AML-193 (cell line): Measurements from ENCODE around the gene ABLIM2.

ENCODE experiments used
- DNase-seq, 2 experiments: peaks; one replicate each; lab custom pipeline; 2025; lab: John Stamatoyannopoulos, UW

Gene ABLIM2

DNA sequence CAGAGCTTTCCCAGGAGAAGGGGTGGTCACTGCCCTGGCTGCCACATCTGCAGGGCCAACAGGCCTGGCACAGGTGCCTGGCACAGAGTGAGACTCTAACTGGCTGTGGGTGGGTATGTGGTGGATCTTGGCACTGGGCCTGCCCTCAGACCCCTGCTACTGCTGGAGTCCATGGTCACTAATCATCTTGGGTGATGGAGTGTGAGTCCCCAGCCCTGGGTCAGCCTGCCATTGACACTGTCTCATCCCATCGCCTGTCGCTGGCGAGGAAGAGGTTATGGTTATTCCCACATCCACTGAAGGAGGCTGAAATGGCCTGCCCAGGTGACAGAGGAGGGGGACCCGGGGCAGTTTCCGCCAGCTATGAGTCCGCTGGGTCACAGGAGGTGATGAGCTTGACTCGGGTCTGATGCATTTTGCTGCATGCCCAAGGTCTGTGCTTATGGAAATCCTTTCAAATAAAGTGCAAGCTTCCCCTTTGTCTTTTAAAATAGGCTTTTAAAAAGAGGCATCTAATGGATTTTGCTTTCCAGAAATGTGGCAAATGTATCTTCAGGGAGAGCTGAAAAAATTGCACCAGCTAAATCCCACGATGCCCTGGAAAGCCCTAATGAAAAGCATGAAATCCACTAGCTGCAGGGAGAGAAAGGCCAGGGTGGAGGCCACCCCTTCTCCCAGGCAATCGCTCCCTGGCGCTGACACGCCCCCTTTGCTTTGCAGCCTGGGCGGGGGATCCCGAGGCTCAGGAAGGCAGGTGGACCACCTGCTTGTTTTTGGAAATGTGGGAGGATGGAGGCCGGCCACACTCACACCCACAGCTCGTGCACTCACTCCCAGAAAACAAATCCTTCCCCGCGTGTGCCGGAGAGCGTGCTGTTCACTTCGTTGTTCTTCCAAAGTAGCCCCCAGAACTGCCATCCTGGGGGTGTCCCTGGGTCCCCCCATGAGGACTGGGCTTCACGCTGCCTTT is 54.9 kb downstream of the ABLIM2 start:
- DNase-seq = no peak

GRCh38 chr4:8102831-8103230 is 55.8 kb downstream of the ABLIM2 start:
- no peak for DNase-seq

DNA sequence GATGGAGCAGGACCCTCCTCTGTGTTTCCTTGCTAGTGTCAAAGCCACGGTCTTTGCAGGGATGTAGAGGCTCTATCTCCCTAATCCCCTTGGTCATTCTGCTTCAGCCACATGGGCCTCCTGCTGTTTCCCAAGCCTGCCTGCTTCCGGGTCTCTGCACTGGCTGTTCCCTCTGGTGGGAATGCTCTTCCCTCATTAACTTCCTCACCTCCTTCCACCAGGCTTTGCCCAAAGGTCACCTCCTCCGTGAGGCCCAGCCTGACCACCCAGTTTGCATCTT is 56.6 kb downstream of the ABLIM2 start:
- DNase-seq = no peak

DNA sequence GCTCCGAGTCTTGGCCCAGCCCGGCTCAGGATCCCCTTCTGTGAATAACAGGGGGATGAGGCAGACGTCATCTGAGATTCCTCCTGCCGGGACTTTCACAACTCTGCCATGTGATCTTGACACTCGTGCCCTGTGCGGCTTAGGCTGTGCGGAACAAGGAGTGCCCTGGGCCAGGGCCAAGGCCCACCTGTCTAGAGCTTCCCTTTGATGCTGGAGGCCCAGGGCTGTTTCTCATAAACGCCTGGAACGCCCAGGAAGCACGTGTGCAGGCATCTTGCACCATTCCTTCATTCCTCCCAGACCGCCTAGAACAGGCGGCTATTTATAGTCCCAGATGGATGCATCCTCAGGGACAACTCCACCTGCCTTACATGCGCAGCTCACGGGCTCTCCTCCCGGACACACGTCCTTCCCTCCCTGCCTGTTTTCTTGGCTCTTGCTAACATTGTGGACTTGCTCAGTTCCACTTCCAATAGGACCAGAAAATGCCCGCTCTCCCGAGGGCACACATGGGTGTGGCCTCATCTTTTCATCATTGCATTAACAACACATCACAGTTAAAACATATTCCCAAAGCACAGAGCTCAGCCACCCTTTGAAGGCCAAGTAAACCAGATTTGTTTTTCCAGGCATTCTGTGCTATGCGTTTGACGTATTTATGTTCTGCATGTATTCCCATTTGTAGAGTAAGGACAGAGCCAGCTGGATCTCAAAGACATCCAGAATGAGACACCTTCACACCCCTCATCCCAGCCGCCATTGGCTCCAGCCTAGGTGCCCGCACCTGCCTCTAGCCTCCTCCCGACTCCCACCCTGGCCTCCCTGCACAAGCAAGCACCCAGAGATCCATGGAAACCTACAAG is 57.2 kb downstream of the ABLIM2 start:
- no peak for DNase-seq

- no peak for DNase-seq
Observed at GRCh38 chr4:8099981-8100464, 58.6 kb downstream of the ABLIM2 start.

DNA sequence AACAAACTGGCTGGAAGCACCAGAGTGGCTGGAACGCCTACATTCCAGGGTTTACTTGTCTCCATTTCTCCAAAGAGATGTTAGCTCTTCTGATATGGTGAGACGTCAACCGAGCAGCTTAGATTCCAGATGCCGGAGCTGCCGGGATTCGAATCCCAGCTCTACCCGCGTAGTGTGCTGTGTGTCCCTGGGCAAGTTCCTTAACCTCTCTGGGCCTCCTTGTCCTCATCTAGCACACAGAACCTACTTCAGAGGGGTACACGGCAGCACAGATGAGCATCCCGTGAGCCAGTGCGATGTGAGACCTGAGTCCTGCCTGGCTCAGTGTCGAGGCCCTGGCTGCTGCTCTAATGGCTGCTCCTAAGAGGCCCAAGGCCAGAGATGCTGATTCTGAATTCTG is 60.1 kb downstream of the ABLIM2 start:
- no peak for DNase-seq

GRCh38 chr4:8097721-8098345 is 60.8 kb downstream of the ABLIM2 start:
- DNase-seq = no peak

DNA sequence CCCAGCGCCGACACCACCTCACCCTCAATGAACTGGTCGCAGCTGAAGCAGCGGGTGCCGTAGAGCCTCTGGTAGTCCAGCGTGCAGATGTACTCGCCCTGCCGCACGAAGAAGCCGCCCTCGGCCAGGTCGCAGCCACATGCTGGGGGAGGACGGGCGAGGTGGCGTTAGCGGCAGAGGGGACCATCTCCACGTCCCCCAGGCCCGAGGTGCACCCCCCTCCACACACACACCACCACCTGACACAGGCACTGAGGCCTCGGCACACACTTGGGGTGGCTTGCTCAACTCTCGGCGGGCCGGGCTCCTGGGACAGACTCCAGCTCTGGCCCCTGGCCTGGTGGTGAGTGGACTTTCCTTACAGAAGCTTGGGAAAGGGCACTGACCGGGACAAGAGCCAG is 61.5 kb downstream of the ABLIM2 start:
- no peak for DNase-seq

- no peak for DNase-seq
Observed at GRCh38 chr4:8096690-8097061, 61.9 kb downstream of the ABLIM2 start.

GRCh38 chr4:8095956-8096689 is 62.5 kb downstream of the ABLIM2 start:
- DNase-seq = no peak

DNA sequence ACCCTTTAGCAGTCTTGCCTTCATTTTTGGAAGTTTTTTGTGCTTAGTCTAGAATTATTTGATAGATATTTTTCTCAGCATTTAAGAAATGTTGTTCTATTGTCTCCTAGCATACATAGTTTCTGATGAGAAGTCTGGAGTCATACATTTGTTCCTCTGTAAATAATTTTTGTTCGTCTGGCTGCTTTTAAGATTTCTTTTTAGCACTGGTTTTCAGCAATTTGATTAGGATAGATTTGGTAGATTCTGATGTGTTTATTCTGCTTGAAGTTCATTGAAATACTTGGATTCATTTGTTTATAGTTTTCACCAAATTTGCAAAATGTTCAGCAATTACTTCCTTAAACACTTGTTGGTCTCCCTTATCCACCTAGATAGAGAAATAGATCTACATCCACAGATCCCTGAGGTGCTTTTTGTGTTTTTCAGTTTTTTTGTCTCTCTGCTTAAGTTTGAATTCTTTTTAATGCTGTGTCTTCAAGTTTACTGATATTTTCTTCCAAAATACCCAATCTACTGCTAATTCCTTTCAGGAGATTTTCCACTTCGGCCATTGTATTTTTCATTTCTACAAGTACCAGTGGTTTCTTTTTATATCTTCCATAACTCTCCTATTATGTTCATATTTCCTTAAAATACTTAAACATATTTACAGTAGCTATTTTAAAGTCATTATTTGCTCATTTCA is 64.9 kb downstream of the ABLIM2 start:
- no peak for DNase-seq

GRCh38 chr4:8092282-8092681 is 66.3 kb downstream of the ABLIM2 start:
- DNase-seq = no peak

DNA sequence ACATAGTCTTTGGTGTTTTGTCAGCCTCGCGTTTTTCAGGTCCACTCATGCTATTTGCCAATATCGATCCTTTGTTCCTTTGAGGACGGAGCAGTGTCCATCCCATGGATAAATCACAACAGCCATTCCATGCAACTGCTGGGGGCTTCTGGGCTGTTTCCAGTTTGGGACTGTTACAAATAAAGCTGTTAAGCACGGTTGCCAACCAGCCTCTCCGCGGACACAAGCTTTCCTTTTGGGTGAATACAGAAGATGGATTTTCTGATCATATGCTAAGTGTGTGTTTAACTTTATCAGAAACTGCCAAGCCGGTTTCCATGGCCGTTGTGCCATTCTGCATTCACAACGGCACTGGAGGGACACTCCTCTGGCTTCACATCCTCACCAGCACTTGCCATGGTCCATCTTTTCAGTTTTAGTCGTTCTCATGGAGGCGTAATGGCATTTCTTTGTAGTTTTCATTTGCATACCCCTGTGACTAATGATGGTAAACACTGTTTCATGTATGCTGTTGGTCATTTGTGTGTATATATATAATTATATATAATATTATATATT is 67.8 kb downstream of the ABLIM2 start:
- DNase-seq = no peak

- no peak for DNase-seq
Observed at GRCh38 chr4:8090312-8090711, 68.3 kb downstream of the ABLIM2 start.

DNA sequence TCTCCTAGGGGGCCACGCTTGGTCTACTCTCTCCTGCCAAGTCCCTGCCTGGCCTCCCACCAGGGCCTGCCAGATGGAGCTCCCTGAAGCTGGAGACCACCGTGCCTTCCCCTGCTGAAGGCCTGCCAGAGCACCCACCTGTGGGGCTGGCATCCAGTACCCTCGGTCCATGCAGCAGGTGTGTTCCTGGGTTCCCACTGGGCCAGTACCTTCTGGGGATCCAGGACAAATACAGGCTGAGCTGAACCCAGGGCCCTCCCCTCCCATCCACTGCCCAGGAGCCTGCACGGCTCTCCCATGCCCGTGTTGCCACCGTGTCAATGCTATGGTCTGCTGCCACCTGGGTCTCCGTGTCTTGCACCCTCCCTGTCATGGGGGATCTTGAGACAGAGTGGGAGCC is 68.8 kb downstream of the ABLIM2 start:
- DNase-seq = no peak

DNA sequence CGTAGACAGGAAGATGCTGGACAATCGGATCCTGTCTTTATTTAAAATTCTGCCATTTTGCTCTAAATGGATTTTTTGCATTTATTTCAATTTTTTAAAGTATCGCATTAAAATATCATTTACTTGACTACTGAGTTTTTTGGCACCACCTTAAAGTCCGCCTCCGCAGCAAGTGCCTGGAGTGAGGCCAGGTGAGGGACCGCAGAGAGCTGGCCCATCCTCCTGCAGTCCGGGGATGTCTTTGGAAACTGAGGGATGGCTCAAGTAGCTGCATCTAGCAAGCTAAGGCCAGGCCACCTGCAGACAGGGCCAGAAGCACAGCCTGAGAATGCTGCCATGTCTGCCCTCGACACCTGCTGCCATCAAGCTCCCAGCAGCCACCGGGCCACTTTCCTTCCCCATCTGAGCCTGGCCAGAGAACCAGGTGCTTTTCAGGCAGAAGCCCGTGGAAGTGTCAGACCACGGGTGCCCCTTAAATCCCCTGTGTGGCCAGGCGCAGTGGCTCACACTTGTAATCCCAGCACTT is 69.6 kb downstream of the ABLIM2 start:
- DNase-seq = no peak

DNA sequence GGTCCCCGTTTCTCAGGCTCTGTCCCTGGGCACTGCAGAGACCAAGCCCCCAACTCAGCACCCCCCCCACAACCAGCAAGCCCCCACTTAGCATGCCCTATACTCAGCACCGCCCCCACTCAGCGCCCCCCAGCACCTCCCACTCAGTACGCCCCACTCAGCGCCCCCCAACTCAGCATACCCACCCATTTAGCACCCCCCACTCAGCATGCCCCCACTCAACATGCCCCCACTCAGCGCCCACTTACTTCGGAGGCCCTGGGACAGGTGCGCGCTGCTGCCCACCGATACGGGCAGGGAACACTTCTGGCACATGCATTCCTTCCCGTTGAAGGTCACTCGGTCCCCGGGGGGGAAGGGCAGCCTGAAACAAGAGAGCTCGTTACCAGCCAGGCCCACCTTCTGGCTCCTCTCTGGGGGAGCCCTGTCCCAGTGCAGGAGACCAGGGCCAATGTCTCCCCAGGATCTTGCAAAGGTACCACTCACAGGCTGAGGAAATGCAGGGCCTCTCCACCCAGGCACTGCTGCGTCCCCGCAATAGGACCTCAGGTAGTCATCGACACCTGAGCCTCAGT is 70.6 kb downstream of the ABLIM2 start:
- DNase-seq = no peak

- DNase-seq = no peak
Observed at GRCh38 chr4:8086783-8087445, 71.7 kb downstream of the ABLIM2 start.

DNA sequence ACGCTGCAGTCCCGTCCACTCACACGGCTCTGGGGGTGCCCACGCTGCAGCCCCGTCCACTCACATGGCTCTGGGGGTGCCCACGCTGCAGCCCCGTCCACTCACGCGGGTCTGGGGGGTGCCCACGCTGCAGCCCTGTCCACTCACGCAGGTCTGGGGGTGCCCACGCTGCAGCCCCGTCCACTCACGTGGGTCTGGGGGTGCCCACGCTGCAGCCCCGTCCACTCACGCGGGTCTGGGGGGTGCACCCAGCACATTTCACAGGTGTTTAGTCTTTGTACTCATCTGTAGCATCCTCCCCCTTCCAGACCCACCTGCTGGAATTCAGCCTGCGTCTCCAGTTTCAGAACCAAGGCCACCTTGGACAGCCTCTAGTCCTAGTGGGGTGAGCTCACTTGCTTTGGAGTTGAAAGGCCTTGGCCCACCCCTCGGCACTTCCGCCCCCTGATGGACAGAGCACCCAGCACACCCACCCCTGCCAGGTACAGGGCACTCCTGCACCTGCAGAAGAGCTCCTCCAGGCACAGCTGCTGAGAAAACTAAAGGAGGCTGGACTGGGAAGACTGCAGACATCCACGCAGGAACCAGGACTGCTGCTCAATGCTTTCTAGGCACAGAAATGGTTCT is 73.0 kb downstream of the ABLIM2 start:
- no peak for DNase-seq
